GM18951 (cell line): Measurements from ENCODE around the gene GRHL1.

ENCODE experiments used
- POLR2A ChIP-seq: IDR thresholded peaks from 4 replicates; pipeline ENCODE4 v1.6.1; 2011; ENCODE audit warnings: mild to moderate bottlenecking; ENCODE audit not compliant: insufficient read length, insufficient read depth; ENCODE audit errors: extremely low read depth
- in situ Hi-C: fragments of 300-500 bp; cut with MboI; formaldehyde crosslinking; loops from one replicate; pipeline ENCODE4 v1.12.0; 2022; ENCODE audit warnings: low sequenced_read_pairs, mixed read lengths, inconsistent platforms; ENCODE audit not compliant: unreplicated experiment

The GRHL1 gene

GRCh38 chr2:9998916-9999654 is 47.6 kb downstream of the GRHL1 start:
- in situ Hi-C loops: no loop called here
- TF ChIP-seq POLR2A: no peak

GRCh38 chr2:9999693-10000092 is 48.2 kb downstream of the GRHL1 start:
- no peak for TF ChIP-seq POLR2A
- in situ Hi-C loops: no loop called here

GRCh38 chr2:10000541-10000940 is 49.0 kb downstream of the GRHL1 start:
- in situ Hi-C loops: no loop called here
- TF ChIP-seq POLR2A: no peak

GRCh38 chr2:10001586-10001985 is 50.1 kb downstream of the GRHL1 start:
- in situ Hi-C loops: no loop called here
- no peak for TF ChIP-seq POLR2A

GRCh38 chr2:10002109-10002508 is 50.6 kb downstream of the GRHL1 start:
- no peak for TF ChIP-seq POLR2A
- in situ Hi-C loops: no loop called here

- in situ Hi-C loops: no loop called here
- no peak for TF ChIP-seq POLR2A
These were observed 51.2 kb downstream of the GRHL1 start for GRCh38 chr2:10002681-10003080.

- in situ Hi-C loops: no loop called here
These were observed 52.0 kb downstream of the GRHL1 start for GRCh38 chr2:10003206-10004125.

GRCh38 chr2:10004401-10004800 is 52.9 kb downstream of the GRHL1 start:
- in situ Hi-C loops: no loop called here
- TF ChIP-seq POLR2A: no peak

More at GRCh38 chr2:10003206-10004125, 52.0 kb downstream of the GRHL1 start:
- no peak for TF ChIP-seq POLR2A

- TF ChIP-seq POLR2A: no peak
- in situ Hi-C loops: no loop called here
These were observed 53.3 kb downstream of the GRHL1 start for GRCh38 chr2:10004836-10005235.

- in situ Hi-C loops: no loop called here
- no peak for TF ChIP-seq POLR2A
These were observed 54.2 kb downstream of the GRHL1 start for GRCh38 chr2:10005461-10006235.

GRCh38 chr2:10006236-10007161 is 55.0 kb downstream of the GRHL1 start:
- no peak for TF ChIP-seq POLR2A
- in situ Hi-C loops: no loop called here

- TF ChIP-seq POLR2A: no peak
- in situ Hi-C loops: no loop called here
These were observed 55.9 kb downstream of the GRHL1 start for GRCh38 chr2:10007435-10007834.
